Measurements from ENCODE around the gene FSIP1.

FSIP1 gene

GRCh38 chr15:39552556-39552955 is 230.1 kb downstream of the FSIP1 start:
- TF ChIP-seq CTCF (conservative IDR thresholded peaks at IDR 0.05; ENCODE audit: low read depth, low read length): no peak
- H3K4me3 ChIP-seq (ENCODE audit: low read length): no peak overlapping the region
- DNase-seq (ENCODE audit: low read depth): no peak

DNA sequence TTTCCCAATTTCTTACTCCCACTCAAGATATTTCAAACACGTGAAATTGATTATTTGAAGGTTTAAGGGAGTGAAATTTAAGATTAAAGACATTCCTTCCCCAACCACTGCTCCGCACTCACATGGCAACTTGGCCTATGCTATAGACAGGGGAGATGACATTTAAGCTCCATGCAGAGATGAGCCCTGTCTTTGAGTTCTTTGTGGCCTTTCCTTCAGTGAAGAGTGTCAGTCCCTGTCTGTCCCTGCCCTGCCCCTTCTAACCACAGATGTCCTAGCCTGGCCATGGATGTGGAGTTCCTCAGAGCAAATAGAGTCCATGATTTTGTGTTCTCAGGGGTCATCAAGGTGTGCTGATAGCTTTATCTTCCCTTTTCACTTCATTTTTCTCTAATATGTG is 231.2 kb downstream of the FSIP1 start:
- DNase-seq (ENCODE audit: low read depth): no peak
- no peak overlapping the region for H3K4me3 ChIP-seq (ENCODE audit: low read length)
- TF ChIP-seq CTCF (conservative IDR thresholded peaks at IDR 0.05; ENCODE audit: low read depth, low read length): no peak
